Neuronal stem cell (in vitro differentiated cells): ENCODE measurements around the gene UNC80. TPM values are rescaled to one million over a fixed set of nuclear protein-coding genes. Genes with fewer than 3 reads are reported as not detected.

Source experiments
- DNase-seq: peaks from one replicate; pipeline ENCODE4 v3.0.0-alpha.2; 2013; ENCODE audit warnings: low spot score
- H2AFZ ChIP-seq: one replicate; pipeline ENCODE4 v1.6.1; 2013; ENCODE audit warnings: mild to moderate bottlenecking, low read length, inconsistent platforms
- H2AK5ac ChIP-seq: 2 replicates; pipeline ENCODE4 v1.6.1; 2013; ENCODE audit warnings: low read depth, mild to moderate bottlenecking, inconsistent platforms, low read length, moderate library complexity, mixed read lengths
- H2BK120ac ChIP-seq: 2 replicates; pipeline ENCODE4 v1.6.1; 2013; ENCODE audit warnings: low read depth, mild to moderate bottlenecking, inconsistent platforms, low read length, moderate library complexity, mixed read lengths
- H2BK12ac ChIP-seq: one replicate; pipeline ENCODE4 v1.6.1; 2013; ENCODE audit warnings: low read length, inconsistent platforms
- H2BK15ac ChIP-seq: 2 replicates; pipeline ENCODE4 v1.6.1; 2013; ENCODE audit warnings: mild to moderate bottlenecking, low read length, inconsistent platforms, mixed read lengths
- H2BK5ac ChIP-seq: one replicate; pipeline ENCODE4 v1.6.1; 2013; ENCODE audit warnings: inconsistent platforms, mild to moderate bottlenecking, low read length, moderate library complexity
- H3K14ac ChIP-seq: one replicate; pipeline ENCODE4 v1.6.1; 2013; ENCODE audit warnings: low read length, inconsistent platforms
- H3K18ac ChIP-seq: 2 replicates; pipeline ENCODE4 v1.6.1; 2013; ENCODE audit warnings: low read length, inconsistent platforms
- H3K23ac ChIP-seq: 2 replicates; pipeline ENCODE4 v1.6.1; 2013; ENCODE audit warnings: low read depth, mild to moderate bottlenecking, mixed read lengths, low read length, inconsistent platforms; ENCODE audit not compliant: poor library complexity
- H3K27ac ChIP-seq: replicated peaks from 3 replicates; pipeline ENCODE4 v1.5.1; 2013; ENCODE audit warnings: low read length, inconsistent platforms
- H3K27me3 ChIP-seq, 3 experiments: 2 replicates each; pipeline ENCODE4 v1.6.1; 2013; ENCODE audit warnings: low read length in 3 of 3, mild to moderate bottlenecking in 2 of 3, inconsistent platforms in 1 of 3, low read depth in 1 of 3, mixed read lengths in 1 of 3, moderate library complexity in 1 of 3; ENCODE audit not compliant: control insufficient read depth in 3 of 3, insufficient read depth in 3 of 3
- H3K36me3 ChIP-seq, 2 donors: replicated peaks in 1 of 2; 2 replicates each; pipeline ENCODE4 v1.6.1; 2013; ENCODE audit warnings: low read length in 2 of 2; ENCODE audit not compliant: control insufficient read depth in 2 of 2, insufficient read depth in 2 of 2
- H3K4ac ChIP-seq: 2 replicates; pipeline ENCODE4 v1.6.1; 2013; ENCODE audit warnings: inconsistent platforms, mild to moderate bottlenecking, low read length, moderate library complexity
- H3K4me1 ChIP-seq, 2 donors: 1 replicate in 1 of 2; 2 replicates in 1 of 2; pipeline ENCODE4 v1.6.1; 2013; ENCODE audit warnings: low read length in 2 of 2, low read depth in 1 of 2; ENCODE audit not compliant: control insufficient read depth in 2 of 2, insufficient read depth in 1 of 2
- H3K4me2 ChIP-seq: one replicate; pipeline ENCODE4 v1.6.1; 2013; ENCODE audit warnings: mild to moderate bottlenecking, low read length, inconsistent platforms; ENCODE audit not compliant: insufficient read depth, poor library complexity, severe bottlenecking
- H3K4me3 ChIP-seq, 2 donors: 2 replicates each; pipeline ENCODE4 v1.5.1; 2013; ENCODE audit warnings: low read length in 2 of 2, mild to moderate bottlenecking in 2 of 2, inconsistent platforms in 1 of 2, moderate library complexity in 1 of 2
- H3K79me1 ChIP-seq: one replicate; pipeline ENCODE4 v1.6.1; 2013; ENCODE audit warnings: low read depth, mild to moderate bottlenecking, inconsistent platforms, low read length, moderate library complexity
- H3K9ac ChIP-seq: one replicate; pipeline ENCODE4 v1.6.1; 2013; ENCODE audit warnings: mild to moderate bottlenecking, low read depth, low read length, inconsistent platforms; ENCODE audit not compliant: poor library complexity
- H3K9me3 ChIP-seq, 2 donors: replicated peaks in 1 of 2; 2 replicates each; pipeline versions ENCODE3 to v1.6.1; 2013; ENCODE audit warnings: low read length in 2 of 2, mild to moderate bottlenecking in 2 of 2, inconsistent platforms in 1 of 2, low read depth in 1 of 2, mixed read lengths in 1 of 2, moderate library complexity in 1 of 2; ENCODE audit not compliant: control insufficient read depth in 2 of 2, insufficient read depth in 1 of 2
- H4K8ac ChIP-seq: one replicate; pipeline ENCODE4 v1.6.1; 2013; ENCODE audit warnings: low read depth, mild to moderate bottlenecking, inconsistent platforms, low read length, moderate library complexity
- H4K91ac ChIP-seq: one replicate; pipeline ENCODE4 v1.6.1; 2013; ENCODE audit warnings: low read length, low read depth, mild to moderate bottlenecking, inconsistent platforms; ENCODE audit not compliant: poor library complexity
- WGBS, 2 donors: extraction: QIAGEN DNeasy Blood & Tissue Kit; methylation state at CpG; one replicate each; pipeline ENCODE4 v1.1.7; 2013; ENCODE audit warnings: missing lambda C conversion rate in 2 of 2, mixed read lengths in 1 of 2; ENCODE audit not compliant: insufficient read length in 2 of 2, insufficient replicate concordance in 1 of 2; ENCODE audit errors: extremely low coverage in 2 of 2; 5-methylcytosine and 5-hydroxymethylcytosine counted together
- polyA plus RNA-seq, 2 experiments: library from polyadenylated mRNA; stranded (reverse); fragments of 200-250 nt; gene quantifications; one replicate each; pipeline ENCODE4 v1.2.3, GENCODE V29; 2013

UNC80 gene, protein sequence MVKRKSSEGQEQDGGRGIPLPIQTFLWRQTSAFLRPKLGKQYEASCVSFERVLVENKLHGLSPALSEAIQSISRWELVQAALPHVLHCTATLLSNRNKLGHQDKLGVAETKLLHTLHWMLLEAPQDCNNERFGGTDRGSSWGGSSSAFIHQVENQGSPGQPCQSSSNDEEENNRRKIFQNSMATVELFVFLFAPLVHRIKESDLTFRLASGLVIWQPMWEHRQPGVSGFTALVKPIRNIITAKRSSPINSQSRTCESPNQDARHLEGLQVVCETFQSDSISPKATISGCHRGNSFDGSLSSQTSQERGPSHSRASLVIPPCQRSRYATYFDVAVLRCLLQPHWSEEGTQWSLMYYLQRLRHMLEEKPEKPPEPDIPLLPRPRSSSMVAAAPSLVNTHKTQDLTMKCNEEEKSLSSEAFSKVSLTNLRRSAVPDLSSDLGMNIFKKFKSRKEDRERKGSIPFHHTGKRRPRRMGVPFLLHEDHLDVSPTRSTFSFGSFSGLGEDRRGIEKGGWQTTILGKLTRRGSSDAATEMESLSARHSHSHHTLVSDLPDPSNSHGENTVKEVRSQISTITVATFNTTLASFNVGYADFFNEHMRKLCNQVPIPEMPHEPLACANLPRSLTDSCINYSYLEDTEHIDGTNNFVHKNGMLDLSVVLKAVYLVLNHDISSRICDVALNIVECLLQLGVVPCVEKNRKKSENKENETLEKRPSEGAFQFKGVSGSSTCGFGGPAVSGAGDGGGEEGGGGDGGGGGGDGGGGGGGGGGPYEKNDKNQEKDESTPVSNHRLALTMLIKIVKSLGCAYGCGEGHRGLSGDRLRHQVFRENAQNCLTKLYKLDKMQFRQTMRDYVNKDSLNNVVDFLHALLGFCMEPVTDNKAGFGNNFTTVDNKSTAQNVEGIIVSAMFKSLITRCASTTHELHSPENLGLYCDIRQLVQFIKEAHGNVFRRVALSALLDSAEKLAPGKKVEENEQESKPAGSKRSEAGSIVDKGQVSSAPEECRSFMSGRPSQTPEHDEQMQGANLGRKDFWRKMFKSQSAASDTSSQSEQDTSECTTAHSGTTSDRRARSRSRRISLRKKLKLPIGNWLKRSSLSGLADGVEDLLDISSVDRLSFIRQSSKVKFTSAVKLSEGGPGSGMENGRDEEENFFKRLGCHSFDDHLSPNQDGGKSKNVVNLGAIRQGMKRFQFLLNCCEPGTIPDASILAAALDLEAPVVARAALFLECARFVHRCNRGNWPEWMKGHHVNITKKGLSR (N-terminal part only)
- 1.0 TPM for polyA plus RNA-seq (2013, experiment 1 of 2)
- polyA plus RNA-seq (2013, experiment 2 of 2), result 0.94 TPM

DNA sequence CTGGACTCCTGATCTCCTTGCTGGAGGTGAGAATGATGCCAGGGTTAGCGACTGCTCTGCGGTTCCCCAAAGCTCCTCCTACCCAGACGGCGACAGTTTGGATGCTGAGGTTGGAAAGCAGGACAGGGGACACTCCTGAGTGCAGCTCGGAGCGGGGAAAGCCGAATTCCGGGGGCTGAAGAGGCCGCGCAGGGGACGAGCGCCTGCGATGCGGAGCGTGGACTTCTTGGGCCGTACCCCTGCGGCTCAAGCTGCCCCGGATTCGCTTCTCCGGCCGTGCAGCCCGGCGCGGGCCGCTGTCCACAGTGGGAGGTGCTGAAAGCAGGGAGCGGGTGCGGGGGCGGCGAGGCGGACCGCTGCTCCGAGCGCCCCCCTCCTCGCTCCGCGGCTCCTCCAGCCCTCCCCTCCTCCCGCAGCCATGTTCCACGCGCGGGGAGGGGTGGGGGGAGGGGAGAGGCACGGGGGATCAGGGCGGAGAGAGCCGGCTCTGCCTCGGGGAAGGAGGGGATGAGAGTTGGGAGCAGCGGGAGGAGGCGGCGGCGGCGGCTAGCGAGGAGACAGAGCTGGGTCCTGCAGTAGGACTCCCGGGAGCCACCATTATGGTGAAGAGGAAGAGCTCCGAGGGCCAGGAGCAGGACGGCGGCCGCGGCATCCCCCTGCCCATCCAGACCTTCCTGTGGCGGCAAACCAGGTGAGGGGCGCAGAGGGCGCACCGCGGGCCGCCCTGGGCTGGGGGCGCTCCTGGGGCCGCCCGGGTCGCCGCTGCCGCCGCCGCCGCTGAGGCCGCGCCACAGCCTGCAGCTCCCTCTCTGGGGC, at the start of gene UNC80:
TSS of gene UNC80 (plus strand) at position 359 of the 816 bp plus-strand sequence. CDS start at position 600, 241 bp downstream.
- H3K18ac ChIP-seq, result peak within 1 kb of the TSS; percentile 80
- no peak within 1 kb of the TSS for H2BK120ac ChIP-seq
- H2BK5ac ChIP-seq, result no peak within 1 kb of the TSS
- H2AK5ac ChIP-seq, result no peak within 1 kb of the TSS
- peaks cover 0 to 8% (median 2%) of the 10 kb centered on the region in 3 experiments for H3K27me3 ChIP-seq
- H3K9me3 ChIP-seq, result no peaks in the 10 kb centered on the region
- no peak within 1 kb of the TSS for H3K4ac ChIP-seq
- no peak within 1 kb of the TSS for H4K91ac ChIP-seq
- H3K23ac ChIP-seq, result peak within 1 kb of the TSS; percentile 73
- H3K4me1 ChIP-seq, result peaks cover 3 to 5% of the 10 kb centered on the region in 2 donors
- DNase-seq, result peak; percentile 89
- H2BK15ac ChIP-seq, result no peak within 1 kb of the TSS
- no peaks in the 10 kb centered on the region for H3K79me1 ChIP-seq
- peak within 1 kb of the TSS; percentile 83 for H3K4me2 ChIP-seq
- H3K36me3 ChIP-seq, result peaks cover 0 to 2% of the 10 kb centered on the region in 2 donors
- peak within 1 kb of the TSS; percentile 74 to 92 for H3K4me3 ChIP-seq
- no peak within 1 kb of the TSS for H3K9ac ChIP-seq
- no peak within 1 kb of the TSS for H2BK12ac ChIP-seq
- H4K8ac ChIP-seq, result no peak within 1 kb of the TSS
- H3K27ac ChIP-seq, result no peak within 1 kb of the TSS
- peak within 1 kb of the TSS; percentile 98 for H2AFZ ChIP-seq
- no CpG with 5 or more reads among the region's 73 CpGs for WGBS, 2 donors
- no peak within 1 kb of the TSS for H3K14ac ChIP-seq

DNA sequence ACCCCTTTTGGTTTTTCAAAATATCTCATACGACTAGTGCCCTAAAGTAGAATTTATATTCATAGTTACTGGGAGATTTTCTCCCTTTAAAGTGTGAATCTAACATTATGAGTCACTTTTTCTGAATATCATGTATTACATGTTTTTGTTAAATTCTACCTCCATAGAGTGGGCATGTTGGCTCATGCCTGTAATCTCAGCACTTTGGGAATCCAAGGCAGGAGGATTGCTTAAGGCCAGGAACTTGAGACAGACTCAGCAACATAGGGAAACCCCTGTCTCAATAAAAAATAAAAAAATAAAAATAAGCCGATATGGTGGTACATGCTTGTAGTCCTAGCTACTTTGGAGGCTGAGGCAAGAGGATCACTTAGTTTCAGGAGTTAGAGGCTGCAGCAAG, 45.3 kb upstream of the UNC80 start:
- no CpG with 5 or more reads among the region's 2 CpGs for WGBS, 2 donors
- Histone ChIP-seq H3K36me3 (peaks cover 15 to 100% of the 10 kb centered on the region in 2 donors), H2AFZ (no peak overlapping the region), H2BK120ac (no peak overlapping the region), H3K79me1 (no peaks in the 10 kb centered on the region), H3K27ac (no peak overlapping the region), H3K4ac (no peak overlapping the region), H3K14ac (no peak overlapping the region), H3K9me3 (no peaks in the 10 kb centered on the region), H2BK5ac (no peak overlapping the region), H3K27me3 (no peaks in the 10 kb centered on the region), H3K4me2 (no peak overlapping the region), H3K23ac (no peak overlapping the region), H2AK5ac (no peak overlapping the region), H3K9ac (no peak overlapping the region), H4K91ac (no peak overlapping the region), H3K4me1 (no peaks in the 10 kb centered on the region), H2BK12ac (no peak overlapping the region), H3K4me3 (no peak overlapping the region), H2BK15ac (no peak overlapping the region), H3K18ac (no peak overlapping the region), H4K8ac (no peak overlapping the region)
- DNase-seq, result no peak

DNA sequence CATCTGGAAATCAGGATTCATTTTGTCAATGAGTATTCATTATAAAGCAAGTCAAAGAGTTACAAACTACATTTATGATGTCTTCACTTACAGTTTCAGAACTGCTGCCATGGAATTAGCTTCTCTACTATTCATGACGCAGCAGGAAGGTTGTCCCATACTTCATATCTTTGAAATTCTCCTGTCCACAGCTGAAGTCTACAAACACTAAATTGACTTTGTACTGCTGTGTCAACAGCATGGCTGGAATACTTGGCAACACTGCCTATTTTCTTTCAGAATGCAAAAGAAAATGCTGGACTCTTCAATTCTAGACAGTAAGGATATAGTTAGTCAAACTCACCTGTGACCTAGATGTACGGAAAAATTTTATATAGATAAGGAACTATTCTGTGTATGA, 44.6 kb upstream of the UNC80 start:
- no peaks in the 10 kb centered on the region for H3K27me3 ChIP-seq
- H3K27ac ChIP-seq, result no peak overlapping the region
- H4K91ac ChIP-seq, result no peak overlapping the region
- no peak overlapping the region for H3K4me3 ChIP-seq
- H2AFZ ChIP-seq, result no peak overlapping the region
- no peak overlapping the region for H4K8ac ChIP-seq
- H2BK120ac ChIP-seq, result no peak overlapping the region
- no peak overlapping the region for H3K9ac ChIP-seq
- no peaks in the 10 kb centered on the region for H3K9me3 ChIP-seq
- H2AK5ac ChIP-seq, result no peak overlapping the region
- H3K18ac ChIP-seq, result no peak overlapping the region
- WGBS, 2 donors, result no CpG with 5 or more reads among the region's 2 CpGs
- H3K79me1 ChIP-seq, result no peaks in the 10 kb centered on the region
- H2BK12ac ChIP-seq, result no peak overlapping the region
- no peak overlapping the region for H2BK5ac ChIP-seq
- no peak overlapping the region for H3K14ac ChIP-seq
- no peak overlapping the region for H3K23ac ChIP-seq
- no peak for DNase-seq
- H3K4me1 ChIP-seq, result no peaks in the 10 kb centered on the region
- peaks cover 17 to 100% of the 10 kb centered on the region in 2 donors for H3K36me3 ChIP-seq
- H3K4me2 ChIP-seq, result no peak overlapping the region
- H2BK15ac ChIP-seq, result no peak overlapping the region
- no peak overlapping the region for H3K4ac ChIP-seq
